C4-2B (cell line): ENCODE measurements around the gene HNRNPF.

Experiments used
- H3K27ac ChIP-seq: fragments of 450-650 bp; 2 replicates; pipeline ENCODE4 v1.5.1; 2017
- ZFX ChIP-seq: fragments of 450-650 bp; IDR thresholded peaks from 2 replicates; pipeline ENCODE4 v1.6.1; 2017
- TF ChIP-seq, protein P1 (sequence below): fragments of 450-650 bp; conservative IDR thresholded peaks from 2 replicates; pipeline ENCODE4 v1.5.1; 2017; ENCODE audit warnings: mild to moderate bottlenecking

HNRNPF gene

DNA sequence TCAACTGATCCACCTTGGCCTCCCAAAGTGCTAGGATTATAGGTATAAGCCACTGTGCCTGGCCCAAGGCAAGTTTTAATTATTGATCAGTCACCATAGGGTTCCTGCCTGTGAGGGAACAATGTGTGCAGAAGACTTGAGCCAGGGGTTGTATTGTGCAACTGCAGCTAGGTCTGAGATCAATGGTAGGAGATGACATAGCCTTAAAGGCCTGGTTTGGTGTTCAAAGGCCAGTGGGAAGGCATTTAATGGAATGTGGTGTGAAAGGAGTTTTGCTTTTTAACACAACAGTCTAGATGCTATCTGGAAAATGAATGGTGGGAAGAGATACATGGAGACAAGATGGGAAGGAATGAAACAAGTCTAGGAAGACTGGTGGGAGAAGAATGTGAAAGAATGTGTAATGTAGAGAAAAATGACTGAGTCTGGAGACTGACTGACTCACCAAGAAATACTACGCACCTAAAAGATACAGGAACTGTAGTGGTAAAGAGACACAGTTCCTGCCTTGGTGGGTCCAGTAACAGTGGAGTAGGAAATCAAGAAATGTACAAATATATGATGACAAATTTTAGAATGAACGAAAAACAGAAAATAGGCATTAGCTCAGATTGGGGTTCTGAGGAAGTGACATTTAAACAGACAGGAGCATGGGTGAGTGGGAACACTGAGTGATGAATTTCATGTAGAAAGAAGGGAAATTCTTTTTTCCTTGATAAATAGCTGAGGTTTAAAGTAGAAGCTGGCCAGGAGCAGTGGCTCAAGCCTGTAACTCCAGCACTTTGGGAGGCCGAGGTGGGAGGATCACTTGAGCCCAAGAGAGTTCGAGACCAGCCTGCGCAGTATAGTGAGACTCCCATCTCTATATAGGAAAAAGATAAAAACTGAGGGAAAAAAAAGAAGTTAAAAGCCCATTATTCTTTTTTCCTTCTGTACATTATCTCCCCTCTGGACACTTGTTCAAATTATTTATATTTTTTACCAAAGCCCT, 9.4 kb downstream of the HNRNPF start:
- peak overlapping the region; percentile 98 for H3K27ac ChIP-seq

DNA sequence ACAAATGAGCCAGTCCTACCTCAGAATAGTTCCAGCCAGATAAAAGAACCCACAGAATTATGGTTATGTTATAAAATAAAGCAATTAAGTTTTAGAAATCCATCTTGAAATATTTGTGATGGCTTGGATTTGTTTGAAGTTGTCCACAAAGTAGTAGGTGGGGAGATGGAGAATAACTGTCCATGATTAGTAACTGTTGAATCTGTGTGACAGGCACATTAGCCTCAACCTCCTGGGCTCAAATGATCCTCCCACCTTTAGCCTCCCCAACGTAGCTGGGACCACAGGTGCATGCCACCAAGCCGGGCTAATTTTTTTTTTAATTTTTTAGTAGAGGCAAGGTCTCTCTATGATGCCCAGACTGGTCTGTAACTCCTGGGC, 10.1 kb downstream of the HNRNPF start:
- H3K27ac ChIP-seq: peak overlapping the region; percentile 98
- TF ChIP-seq ZFX: no peak
- TF ChIP-seq, protein P1, sequence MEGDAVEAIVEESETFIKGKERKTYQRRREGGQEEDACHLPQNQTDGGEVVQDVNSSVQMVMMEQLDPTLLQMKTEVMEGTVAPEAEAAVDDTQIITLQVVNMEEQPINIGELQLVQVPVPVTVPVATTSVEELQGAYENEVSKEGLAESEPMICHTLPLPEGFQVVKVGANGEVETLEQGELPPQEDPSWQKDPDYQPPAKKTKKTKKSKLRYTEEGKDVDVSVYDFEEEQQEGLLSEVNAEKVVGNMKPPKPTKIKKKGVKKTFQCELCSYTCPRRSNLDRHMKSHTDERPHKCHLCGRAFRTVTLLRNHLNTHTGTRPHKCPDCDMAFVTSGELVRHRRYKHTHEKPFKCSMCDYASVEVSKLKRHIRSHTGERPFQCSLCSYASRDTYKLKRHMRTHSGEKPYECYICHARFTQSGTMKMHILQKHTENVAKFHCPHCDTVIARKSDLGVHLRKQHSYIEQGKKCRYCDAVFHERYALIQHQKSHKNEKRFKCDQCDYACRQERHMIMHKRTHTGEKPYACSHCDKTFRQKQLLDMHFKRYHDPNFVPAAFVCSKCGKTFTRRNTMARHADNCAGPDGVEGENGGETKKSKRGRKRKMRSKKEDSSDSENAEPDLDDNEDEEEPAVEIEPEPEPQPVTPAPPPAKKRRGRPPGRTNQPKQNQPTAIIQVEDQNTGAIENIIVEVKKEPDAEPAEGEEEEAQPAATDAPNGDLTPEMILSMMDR: no peak

More for the DNA sequence above, 9.4 kb downstream of the HNRNPF start:
- TF ChIP-seq, protein P1: no peak
- TF ChIP-seq ZFX: no peak

DNA sequence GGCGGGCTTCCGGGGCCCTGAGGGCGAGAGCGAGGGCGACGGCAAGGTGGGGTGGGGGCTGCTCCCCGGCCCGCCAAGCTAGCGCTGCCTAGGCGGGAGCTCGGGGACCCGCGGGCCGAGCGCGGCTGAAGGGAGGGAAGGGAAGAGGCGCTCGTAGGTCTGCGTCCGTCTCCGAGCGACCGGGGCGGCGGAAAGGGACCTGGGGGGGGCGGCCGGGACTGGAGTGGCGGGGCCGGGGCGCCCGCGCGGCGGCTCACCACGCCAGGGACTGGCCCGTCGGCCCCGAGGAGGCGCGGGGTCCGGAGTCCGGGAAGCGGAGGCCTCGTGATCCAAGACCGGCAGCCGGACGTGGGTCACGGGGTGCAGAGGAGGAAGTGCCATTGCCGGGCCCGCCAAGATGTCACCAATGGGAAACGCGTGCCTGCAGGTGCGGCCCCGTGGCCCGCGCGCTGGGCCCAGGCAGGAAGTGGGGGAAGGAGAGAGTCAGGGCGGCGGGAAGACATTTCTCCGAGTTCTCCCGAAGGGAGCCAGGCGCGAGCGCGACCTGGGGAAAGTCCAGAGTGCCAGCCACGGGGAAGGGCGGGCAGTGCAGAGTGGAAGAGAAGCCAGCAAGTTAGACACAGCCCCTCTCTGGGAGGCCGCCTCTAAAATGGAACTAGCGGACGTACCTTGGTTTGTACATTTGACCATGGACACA, 11.9 kb downstream of the HNRNPF start:
- peak overlapping the region; percentile 98 for H3K27ac ChIP-seq
- no peak for TF ChIP-seq ZFX
- TF ChIP-seq, protein P1: no peak

DNA sequence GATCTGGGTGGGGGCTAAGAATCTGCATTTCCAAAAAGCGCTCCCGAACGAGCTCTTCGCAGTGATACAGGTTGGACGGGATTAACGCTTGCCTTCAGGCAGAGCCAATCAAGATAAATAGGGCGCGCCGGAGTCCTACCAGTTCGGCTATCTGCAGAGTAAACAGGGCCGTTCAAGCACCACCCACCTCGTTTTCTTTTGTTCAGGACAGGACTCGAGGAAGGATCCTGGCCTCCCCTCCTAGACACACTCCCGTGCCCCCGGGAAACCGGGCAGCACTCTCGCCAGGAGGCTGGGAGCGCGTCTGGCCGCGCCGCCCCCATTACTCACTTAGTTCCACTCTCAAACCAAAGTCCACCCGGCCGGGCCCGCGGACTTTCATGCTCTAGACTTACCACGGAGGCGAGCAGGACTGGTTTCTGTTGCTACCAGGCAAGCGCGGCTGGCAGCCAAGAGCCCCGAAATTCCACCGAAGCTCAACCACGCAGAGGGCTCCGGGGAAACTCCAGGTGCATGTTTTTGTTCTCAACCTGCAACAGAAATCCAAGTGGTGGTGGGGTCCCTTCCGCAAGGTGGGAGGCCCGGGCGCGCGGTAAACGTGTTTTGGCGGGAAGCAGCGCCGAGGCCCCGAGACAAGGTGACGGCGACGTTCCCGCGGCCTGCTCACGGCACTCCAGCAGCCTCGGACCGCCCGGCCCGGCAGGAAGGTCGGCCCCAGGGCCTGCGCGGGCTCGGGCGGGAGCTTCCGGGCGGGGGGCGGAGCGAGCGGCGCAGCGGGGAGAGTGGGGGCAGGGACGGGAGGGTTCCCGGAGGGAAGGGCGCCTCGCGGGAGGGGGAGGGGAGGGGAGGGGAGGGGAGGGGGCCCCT, 12.7 kb downstream of the HNRNPF start:
- peak overlapping the region; percentile 98 for H3K27ac ChIP-seq
- TF ChIP-seq, protein P1: no peak
- TF ChIP-seq ZFX: peak; percentile 84

DNA sequence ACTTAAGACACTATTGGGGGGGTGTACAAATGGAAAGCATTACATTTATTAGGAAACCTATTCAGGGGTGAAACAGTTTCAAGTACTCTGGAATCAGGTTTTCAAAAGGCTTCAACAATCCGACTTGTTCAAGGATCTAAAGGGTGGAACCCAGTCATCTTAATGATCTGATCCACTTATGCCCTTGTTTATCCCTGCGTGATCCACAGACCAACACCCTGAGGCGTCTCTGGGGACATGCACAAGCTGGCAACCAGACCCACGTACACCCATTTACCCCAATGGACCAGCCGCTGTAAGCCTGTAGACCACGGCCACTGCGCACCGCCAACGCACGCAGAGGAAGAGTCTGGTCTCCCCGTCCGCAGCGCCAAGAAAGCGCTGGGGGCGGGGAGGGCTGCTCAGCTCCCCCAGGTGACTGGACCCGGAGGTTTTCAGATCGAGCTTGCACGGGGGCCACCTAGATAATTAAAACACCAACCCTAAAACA, 13.4 kb downstream of the HNRNPF start:
- TF ChIP-seq, protein P1: no peak
- no peak for TF ChIP-seq ZFX
- peak overlapping the region; percentile 98 for H3K27ac ChIP-seq

DNA sequence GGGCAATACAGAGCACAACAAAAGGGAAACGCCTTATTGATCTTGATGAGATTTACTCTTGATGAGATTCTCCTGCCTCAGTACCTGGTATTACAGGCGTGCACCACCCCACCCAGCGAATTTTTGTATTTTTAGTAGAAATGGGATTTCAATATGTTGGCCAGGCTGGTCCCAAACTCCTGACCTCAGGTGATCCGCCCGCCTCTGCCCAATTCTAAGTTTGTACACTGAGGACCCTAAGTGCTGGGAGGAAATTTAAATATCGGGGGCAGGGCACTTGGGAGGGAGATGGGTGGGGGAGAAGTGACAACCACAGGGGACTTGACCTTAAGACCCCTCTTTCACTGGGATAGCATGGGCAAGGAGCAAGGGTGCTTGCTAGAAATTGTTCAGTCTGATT, 14.1 kb downstream of the HNRNPF start:
- H3K27ac ChIP-seq: peak overlapping the region; percentile 26; the same call in 1 of the 2 replicates
- TF ChIP-seq, protein P1: no peak
- TF ChIP-seq ZFX: no peak
